Mesendoderm (in vitro differentiated cells): ENCODE measurements around the gene HEMK1.

ENCODE experiments used
- DNase-seq: peaks from one replicate; pipeline ENCODE4 v3.0.0; 2013
- H2AK5ac ChIP-seq: 2 replicates; pipeline ENCODE4 v1.6.1; 2013; ENCODE audit warnings: low read length, inconsistent platforms
- H2BK120ac ChIP-seq: 2 replicates; pipeline ENCODE4 v1.6.1; 2013; ENCODE audit warnings: low read depth, mild to moderate bottlenecking, low read length, moderate library complexity, mixed read lengths
- H2BK15ac ChIP-seq: replicated peaks from 2 replicates; pipeline ENCODE4 v1.6.1; 2013; ENCODE audit warnings: low read depth, mild to moderate bottlenecking, moderate library complexity
- H2BK5ac ChIP-seq: 2 replicates; pipeline ENCODE4 v1.6.1; 2013; ENCODE audit warnings: low read length, inconsistent platforms
- H3K18ac ChIP-seq: 2 replicates; pipeline ENCODE4 v1.6.1; 2013; ENCODE audit warnings: mild to moderate bottlenecking, low read length, mixed read lengths
- H3K23ac ChIP-seq: one replicate; pipeline ENCODE4 v1.6.1; 2013; ENCODE audit warnings: low read length
- H3K27ac ChIP-seq: 2 replicates; pipeline ENCODE4 v1.5.1; 2013; ENCODE audit warnings: low read depth, mild to moderate bottlenecking, inconsistent platforms, low read length, moderate library complexity
- H3K27me3 ChIP-seq: 2 replicates; pipeline ENCODE4 v1.6.1; 2013; ENCODE audit warnings: low read length, control low read depth, mild to moderate bottlenecking, inconsistent platforms; ENCODE audit not compliant: insufficient read depth, poor library complexity
- H3K36me3 ChIP-seq: 2 replicates; pipeline ENCODE4 v1.6.1; 2013; ENCODE audit warnings: low read length, inconsistent platforms; ENCODE audit not compliant: control insufficient read depth, insufficient read depth
- H3K4ac ChIP-seq: one replicate; pipeline ENCODE4 v1.6.1; 2013; ENCODE audit warnings: low read depth, mild to moderate bottlenecking, low read length, moderate library complexity
- H3K4me1 ChIP-seq: 2 replicates; pipeline ENCODE4 v1.6.1; 2013; ENCODE audit warnings: low read depth, low read length, inconsistent platforms; ENCODE audit not compliant: control insufficient read depth
- H3K4me2 ChIP-seq: 2 replicates; pipeline ENCODE4 v1.6.1; 2013; ENCODE audit warnings: low read length
- H3K4me3 ChIP-seq: 2 replicates; pipeline ENCODE4 v1.5.1; 2013; ENCODE audit warnings: mild to moderate bottlenecking, low read length
- H3K56ac ChIP-seq: one replicate; pipeline ENCODE4 v1.6.1; 2013; ENCODE audit warnings: low read length
- H3K79me1 ChIP-seq: 2 replicates; pipeline ENCODE4 v1.6.1; 2013; ENCODE audit warnings: low read length, inconsistent platforms
- H3K79me2 ChIP-seq: 2 replicates; pipeline ENCODE4 v1.6.1; 2013; ENCODE audit warnings: mild to moderate bottlenecking, low read length; ENCODE audit not compliant: control insufficient read depth, insufficient read depth
- H3K9ac ChIP-seq: 2 replicates; pipeline ENCODE4 v1.6.1; 2013; ENCODE audit warnings: low read length, inconsistent platforms
- H4K5ac ChIP-seq: one replicate; pipeline ENCODE4 v1.6.1; 2013; ENCODE audit warnings: low read length
- H4K8ac ChIP-seq: one replicate; pipeline ENCODE4 v1.6.1; 2013; ENCODE audit warnings: low read depth, mild to moderate bottlenecking, control low read depth, low read length, moderate library complexity
- WGBS: extraction: QIAGEN DNeasy Blood & Tissue Kit; methylation state at CpG from one replicate; pipeline ENCODE4 v1.1.7; 2013; ENCODE audit warnings: low lambda C conversion rate, missing lambda C conversion rate; ENCODE audit not compliant: insufficient coverage; ENCODE audit errors: extremely low coverage; 5-methylcytosine and 5-hydroxymethylcytosine counted together

The HEMK1 gene

GRCh38 chr3:50610181-50610971 is 41.1 kb downstream of the HEMK1 start:
- H3K79me2 ChIP-seq: no peaks in the 10 kb centered on the region
- no peak overlapping the region for H4K8ac ChIP-seq
- no peak for DNase-seq
- peaks cover 3% of the 10 kb centered on the region for H3K4me1 ChIP-seq
- no peak overlapping the region for H2BK5ac ChIP-seq
- no peak overlapping the region for H2BK15ac ChIP-seq
- no peaks in the 10 kb centered on the region for H3K36me3 ChIP-seq
- peak overlapping the region; percentile 83 for H3K9ac ChIP-seq
- no peak overlapping the region for H4K5ac ChIP-seq
- no CpG with 5 or more reads among the region's 6 CpGs for WGBS
- no peak overlapping the region for H3K18ac ChIP-seq
- no peak overlapping the region for H3K56ac ChIP-seq
- peak overlapping the region; percentile 15 for H3K23ac ChIP-seq
- no peak overlapping the region for H3K4me3 ChIP-seq
- H3K27me3 ChIP-seq: no peaks in the 10 kb centered on the region
- no peak overlapping the region for H3K4ac ChIP-seq
- H3K4me2 ChIP-seq: peak overlapping the region; percentile 55
- no peak overlapping the region for H2AK5ac ChIP-seq
- H3K79me1 ChIP-seq: no peaks in the 10 kb centered on the region
- H2BK120ac ChIP-seq: no peak overlapping the region
- H3K27ac ChIP-seq: no peak overlapping the region

GRCh38 chr3:50610992-50611463 is 41.7 kb downstream of the HEMK1 start:
- no CpG with 5 or more reads among the region's 10 CpGs for WGBS
- H3K79me2 ChIP-seq: no peaks in the 10 kb centered on the region

GRCh38 chr3:50611464-50612233 is 42.3 kb downstream of the HEMK1 start, which contains the start of gene CISH:
Gene CISH, minus strand, starts transcription at chr3:50611774. Its CDS starts 124 bp downstream, at chr3:50611650.
- Histone ChIP-seq H3K36me3 (no peaks in the 10 kb centered on the region), H3K4ac (peak within 1 kb of the TSS; percentile 58), H3K9ac (peak within 1 kb of the TSS; percentile 83), H3K23ac (peak within 1 kb of the TSS; percentile 51), H4K5ac (no peak within 1 kb of the TSS), H3K18ac (peak within 1 kb of the TSS; percentile 40), H3K79me1 (no peaks in the 10 kb centered on the region), H2BK120ac (no peak within 1 kb of the TSS), H3K27me3 (no peaks in the 10 kb centered on the region), H4K8ac (no peak within 1 kb of the TSS), H2BK5ac (peak within 1 kb of the TSS; percentile 31), H3K79me2 (no peaks in the 10 kb centered on the region), H3K56ac (peak within 1 kb of the TSS; percentile 89), H3K4me1 (peaks cover 3% of the 10 kb centered on the region), H2BK15ac (no peak within 1 kb of the TSS), H3K4me2 (peak within 1 kb of the TSS; percentile 79), H3K4me3 (peak within 1 kb of the TSS; percentile 44), H2AK5ac (no peak within 1 kb of the TSS), H3K27ac (peak within 1 kb of the TSS; percentile 65)
- DNase-seq: peak; percentile 97
- no CpG with 5 or more reads among the region's 75 CpGs for WGBS

More at GRCh38 chr3:50610992-50611463, 41.7 kb downstream of the HEMK1 start:
- H4K8ac ChIP-seq: no peak overlapping the region
- no peak overlapping the region for H3K18ac ChIP-seq
- no peaks in the 10 kb centered on the region for H3K36me3 ChIP-seq
- no peak overlapping the region for H4K5ac ChIP-seq
- H3K27ac ChIP-seq: no peak overlapping the region
- H2AK5ac ChIP-seq: no peak overlapping the region
- H3K4me3 ChIP-seq: peak overlapping the region; percentile 44
- DNase-seq: no peak
- peak overlapping the region; percentile 88 for H3K56ac ChIP-seq
- no peak overlapping the region for H2BK15ac ChIP-seq
- no peak overlapping the region for H2BK5ac ChIP-seq
- no peaks in the 10 kb centered on the region for H3K79me1 ChIP-seq
- H3K27me3 ChIP-seq: no peaks in the 10 kb centered on the region
- peak overlapping the region; percentile 51 for H3K23ac ChIP-seq
- peak overlapping the region; percentile 83 for H3K9ac ChIP-seq
- H3K4me1 ChIP-seq: peaks cover 3% of the 10 kb centered on the region
- peak overlapping the region; percentile 55 for H3K4me2 ChIP-seq
- H3K4ac ChIP-seq: no peak overlapping the region
- H2BK120ac ChIP-seq: no peak overlapping the region

GRCh38 chr3:50612234-50612882 is 43.0 kb downstream of the HEMK1 start:
- no peak overlapping the region for H2BK15ac ChIP-seq
- H3K4me3 ChIP-seq: peak overlapping the region; percentile 20
- peak overlapping the region; percentile 89 for H3K56ac ChIP-seq
- no peak overlapping the region for H2BK120ac ChIP-seq
- H3K79me1 ChIP-seq: no peaks in the 10 kb centered on the region
- H3K27me3 ChIP-seq: no peaks in the 10 kb centered on the region
- WGBS: no CpG with 5 or more reads among the region's 29 CpGs
- H3K4ac ChIP-seq: no peak overlapping the region
- no peak overlapping the region for H2AK5ac ChIP-seq
- H4K5ac ChIP-seq: no peak overlapping the region
- peaks cover 3% of the 10 kb centered on the region for H3K4me1 ChIP-seq
- no peak overlapping the region for H3K23ac ChIP-seq
- H3K18ac ChIP-seq: no peak overlapping the region
- no peak overlapping the region for H2BK5ac ChIP-seq
- H3K4me2 ChIP-seq: peak overlapping the region; percentile 79
- no peaks in the 10 kb centered on the region for H3K79me2 ChIP-seq
- no peak overlapping the region for H4K8ac ChIP-seq
- no peak overlapping the region for H3K27ac ChIP-seq
- peak overlapping the region; percentile 75 for H3K9ac ChIP-seq
- no peak for DNase-seq
- H3K36me3 ChIP-seq: no peaks in the 10 kb centered on the region

- H2BK15ac ChIP-seq: no peak overlapping the region
- no peak overlapping the region for H2AK5ac ChIP-seq
- WGBS: no CpG with 5 or more reads among the region's 6 CpGs
- no peak overlapping the region for H3K4me3 ChIP-seq
- H3K9ac ChIP-seq: peak overlapping the region; percentile 75
- H2BK120ac ChIP-seq: no peak overlapping the region
- peaks cover 8% of the 10 kb centered on the region for H3K4me1 ChIP-seq
- no peak overlapping the region for H3K27ac ChIP-seq
- no peak for DNase-seq
- no peaks in the 10 kb centered on the region for H3K27me3 ChIP-seq
- no peak overlapping the region for H3K4ac ChIP-seq
- peak overlapping the region; percentile 89 for H3K56ac ChIP-seq
- peaks cover 5% of the 10 kb centered on the region for H3K79me1 ChIP-seq
- no peaks in the 10 kb centered on the region for H3K79me2 ChIP-seq
- no peak overlapping the region for H2BK5ac ChIP-seq
- no peaks in the 10 kb centered on the region for H3K36me3 ChIP-seq
- no peak overlapping the region for H4K5ac ChIP-seq
- no peak overlapping the region for H3K4me2 ChIP-seq
- no peak overlapping the region for H3K23ac ChIP-seq
- no peak overlapping the region for H3K18ac ChIP-seq
- H4K8ac ChIP-seq: no peak overlapping the region
These were observed 43.9 kb downstream of the HEMK1 start for GRCh38 chr3:50612970-50613846.
